ENCODE measurements around the gene RBM23. TPM values are rescaled to one million over a fixed set of nuclear protein-coding genes. Genes with fewer than 3 reads are reported as not detected.

The RBM23 gene
- total and polyA plus RNA-seq, 2 of the 8 experiments (the other 6 are each of a cell fraction or from before 2014, with no cell fraction given): 41.2 to 43.3 TPM

- TF ChIP-seq CHD7 (IDR thresholded peaks at IDR 0.05; ENCODE audit: insufficient replicate concordance, low read length) (no peak), SIRT6 (IDR thresholded peaks at IDR 0.05; ENCODE audit: low read length) (no peak), ASH2L (IDR thresholded peaks at IDR 0.05; ENCODE audit: low read length) (no peak), EGR1 (IDR thresholded peaks at IDR 0.05; ENCODE audit: borderline replicate concordance, low read depth, low read length) (no peak), ATF3 (IDR thresholded peaks at IDR 0.05; ENCODE audit: insufficient read depth, low read depth, low read length) (no peak), RNF2 (IDR thresholded peaks at IDR 0.05; ENCODE audit: borderline replicate concordance, low read depth, low read length, missing control alignments, poor library complexity, severe bottlenecking) (no peak)
These were observed 62.5 kb downstream of the RBM23 start (continued) for GRCh38 chr14:22856428-22856827.
